Activated T-helper 9 cell treated with anti-CD3 and anti-CD28 coated beads, Interleukin-2, amount 50 U/mL, for 16 hours (primary cell): ENCODE measurements around the gene ZNF480.
A peak's percentile ranks its signal among the peaks of the same experiment; 100 is the strongest.
"Not testable (repeated sequence)": the region's sequence is repeated elsewhere in the genome, so short reads cannot be mapped to it uniquely, and the experiment has no call there.

Experiments
- DNase-seq: peaks from one replicate; pipeline ENCODE4 v3.0.0-alpha.2; 2020; ENCODE audit warnings: low read depth

ZNF480 gene

DNA sequence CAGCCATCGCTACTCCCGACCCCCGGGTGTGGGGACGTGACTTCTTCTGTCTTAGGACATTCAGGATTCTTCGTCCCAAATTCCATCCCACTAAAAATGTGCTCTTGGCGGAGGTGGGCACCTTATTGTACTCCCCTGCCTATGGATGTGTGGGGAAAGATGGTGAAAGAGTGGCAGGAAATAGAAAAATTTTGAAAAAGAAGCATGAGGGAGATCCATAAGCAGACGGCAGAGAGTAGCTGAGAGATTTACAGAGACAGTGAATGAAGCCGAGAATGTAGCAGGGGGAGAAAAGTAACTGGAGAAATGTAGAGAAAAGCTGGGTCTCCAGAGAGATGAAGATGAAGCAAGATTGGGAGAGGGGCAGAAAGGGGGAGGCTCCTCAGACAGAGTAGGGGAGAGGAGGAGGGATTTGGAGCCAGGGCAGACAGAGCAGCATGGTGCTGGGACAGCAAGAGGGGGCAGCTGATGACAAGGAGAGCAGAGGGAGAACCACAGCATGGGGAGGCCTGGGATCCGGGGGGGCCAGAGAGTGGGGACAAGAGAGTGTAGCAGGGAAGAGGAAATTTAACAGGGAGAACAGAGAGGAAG, 39.9 kb downstream of the ZNF480 start:
- DNase-seq = no peak

DNA sequence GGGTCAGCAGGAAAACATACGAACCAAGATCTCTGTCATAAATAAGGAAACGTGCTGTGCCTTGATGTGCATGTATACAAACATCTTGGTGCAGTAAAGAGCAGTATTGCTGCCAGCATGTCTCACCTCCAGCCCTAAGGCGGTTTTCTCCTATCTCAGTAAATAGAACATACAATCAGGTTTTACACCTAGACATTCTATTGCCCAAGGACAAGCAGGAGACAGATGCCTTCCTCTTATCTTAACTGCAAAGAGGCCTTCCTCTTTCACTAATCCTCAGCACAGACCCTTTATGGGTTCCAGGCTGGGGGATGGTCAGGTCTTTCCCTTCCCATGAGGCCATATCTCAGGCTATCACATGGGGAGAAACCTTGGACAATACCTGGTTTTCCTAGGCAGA, 42.1 kb downstream of the ZNF480 start:
- not testable (repeated sequence) for DNase-seq

DNA sequence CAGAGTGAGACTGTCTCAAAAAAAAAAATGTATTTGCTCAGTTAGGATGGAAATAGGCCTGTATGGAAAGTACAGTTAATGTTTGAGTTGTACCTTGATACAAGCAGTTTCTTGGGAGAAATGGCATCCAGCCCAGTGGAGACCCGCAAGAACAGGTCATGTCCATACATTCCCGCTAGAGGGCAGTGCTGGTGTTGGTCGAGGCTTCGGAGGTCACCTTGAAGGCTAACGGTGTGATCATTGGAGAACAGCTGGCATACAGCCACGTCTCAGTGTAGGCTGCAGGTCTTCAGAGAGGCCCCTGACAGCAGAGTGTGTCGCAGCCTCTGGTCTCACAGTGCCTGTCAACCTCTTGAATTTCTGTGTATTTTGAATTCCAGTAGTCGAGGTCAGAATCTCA, 46.6 kb downstream of the ZNF480 start:
- DNase-seq = peak; percentile 20

DNA sequence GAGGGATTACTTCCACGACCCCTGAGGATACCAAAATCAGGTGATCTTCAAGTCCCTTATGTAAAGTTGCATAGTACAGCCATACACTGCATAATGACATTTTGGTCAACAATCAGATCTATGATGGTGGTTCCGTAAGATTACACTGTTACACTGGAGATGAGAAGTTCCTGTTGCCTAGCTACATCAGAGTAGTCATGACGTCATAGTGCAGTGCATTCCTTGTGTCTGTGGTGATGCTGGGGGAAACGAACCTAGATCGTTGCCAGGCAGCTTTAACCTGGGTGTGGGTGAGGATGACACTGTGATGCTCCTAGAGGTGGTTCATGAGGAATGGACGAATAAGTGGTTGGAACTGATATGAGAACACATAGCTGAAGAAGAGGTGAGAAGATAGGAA, 48.2 kb downstream of the ZNF480 start:
- DNase-seq = no peak

DNA sequence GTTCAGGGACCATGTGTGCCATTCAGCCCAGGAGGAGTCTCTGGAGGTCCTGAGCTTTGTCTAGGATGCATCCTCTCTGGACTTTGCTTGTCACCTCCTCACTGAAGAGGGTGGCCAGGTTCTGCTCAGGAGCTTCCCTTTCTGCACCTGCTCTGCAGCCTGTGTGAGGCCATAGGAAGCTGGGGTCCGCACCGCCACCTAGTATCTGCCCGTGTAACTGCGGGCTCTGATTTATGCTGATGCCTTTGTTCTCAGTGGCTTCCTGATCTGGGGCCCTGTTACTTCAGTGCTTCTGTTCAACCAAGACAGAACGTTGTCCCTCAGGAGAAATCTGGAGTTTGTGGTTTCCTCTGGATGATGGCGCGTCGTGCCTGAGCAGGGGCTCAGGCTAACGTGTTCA, 54.5 kb downstream of the ZNF480 start:
- DNase-seq = no peak

DNA sequence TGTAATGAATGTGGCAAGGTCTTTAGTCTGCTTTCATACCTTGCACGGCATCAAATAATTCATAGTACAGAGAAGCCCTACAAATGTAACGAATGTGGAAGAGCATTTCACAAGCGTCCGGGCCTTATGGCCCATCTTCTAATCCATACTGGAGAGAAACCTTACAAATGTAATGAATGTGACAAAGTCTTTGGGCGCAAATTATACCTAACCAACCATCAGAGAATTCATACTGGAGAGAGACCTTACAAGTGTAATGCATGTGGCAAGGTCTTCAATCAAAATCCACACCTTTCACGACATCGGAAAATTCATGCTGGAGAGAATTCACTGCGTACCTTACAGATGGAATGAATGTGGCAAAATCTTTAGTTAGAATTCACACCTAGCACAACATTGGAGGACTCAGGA, 69.5 kb downstream of the ZNF480 start:
- DNase-seq = no peak

DNA sequence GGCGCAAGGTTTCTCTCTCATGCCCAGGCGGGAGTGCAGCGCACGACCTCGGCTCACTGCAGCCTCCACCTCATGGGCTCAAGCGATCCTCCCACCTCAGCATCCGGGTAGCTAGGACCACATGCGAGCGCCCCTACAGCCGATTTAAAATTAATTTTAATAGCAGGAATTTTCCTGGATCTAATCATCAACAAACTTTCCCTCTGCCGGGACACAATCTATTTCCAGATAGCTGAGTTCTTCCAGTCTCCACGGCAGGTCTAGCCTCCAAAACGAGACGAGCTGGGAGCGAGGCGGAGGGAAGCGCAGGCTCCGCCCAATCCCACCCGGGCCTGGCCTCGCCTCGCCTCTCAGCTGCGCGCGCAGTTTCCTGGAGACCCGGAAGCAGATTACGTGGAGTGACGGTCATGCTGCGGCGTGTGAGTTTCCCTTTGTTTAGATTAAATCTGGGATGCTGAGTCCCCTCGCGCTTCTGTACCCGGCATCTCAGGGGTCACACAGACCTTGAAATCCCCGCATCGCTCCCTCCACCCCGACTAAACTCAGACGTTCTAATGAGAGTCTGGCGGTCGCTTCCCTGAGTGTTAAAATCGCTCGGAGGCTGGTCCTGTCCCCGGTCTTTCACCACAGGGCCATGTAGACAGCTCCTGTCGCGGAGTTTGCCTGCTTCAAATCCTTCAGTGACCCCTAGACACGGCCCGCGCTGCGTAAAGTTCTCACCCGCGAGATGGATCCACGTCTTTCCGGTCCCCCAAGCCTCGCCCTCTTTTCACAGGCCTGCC, 72.8 kb downstream of the ZNF480 start, which contains the start of gene ZNF880:
TSS of gene ZNF880 (plus strand) at position 365 of the 782 bp plus-strand sequence. CDS start at position 408, 43 bp downstream.
- DNase-seq = peak; percentile 87

DNA sequence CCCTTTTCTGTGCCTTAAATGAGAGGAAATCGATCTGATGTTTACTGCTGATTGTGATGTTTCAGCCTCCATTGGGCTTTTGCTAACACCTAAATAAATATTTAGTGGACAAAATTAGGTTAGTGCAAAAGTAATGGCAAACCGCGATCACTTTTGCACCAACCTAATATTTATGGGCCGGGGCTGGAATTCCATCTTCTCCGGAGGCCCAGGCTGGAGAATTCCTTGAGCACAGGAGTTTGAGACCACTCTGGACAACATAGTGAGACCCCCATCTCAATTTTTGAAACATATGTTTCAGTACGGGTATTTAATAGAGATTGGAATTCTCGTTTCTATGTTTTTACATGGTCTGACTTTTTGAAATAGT, 73.4 kb downstream of the ZNF480 start:
- DNase-seq = no peak
